ENCODE results near the gene AGL.

DNA sequence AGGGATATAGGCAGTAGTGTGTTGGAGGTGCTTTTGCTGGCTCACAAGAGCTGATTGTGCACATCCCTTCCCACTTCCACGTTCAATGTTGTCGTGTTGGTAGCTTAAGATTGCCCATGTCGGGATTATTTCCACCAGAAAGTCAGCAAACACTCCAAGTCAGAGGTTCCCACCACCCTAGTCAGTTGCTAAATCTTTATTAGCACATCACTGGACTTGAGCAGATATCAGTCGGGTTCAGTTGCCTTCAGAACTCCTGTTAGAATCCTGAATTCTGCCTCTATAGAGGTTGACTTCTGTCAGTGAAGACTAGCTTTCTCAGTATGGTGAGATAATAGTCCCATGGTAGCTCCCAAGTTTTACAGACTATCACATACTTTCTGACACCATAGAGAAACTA, 10.5 kb downstream of the AGL start:
- TF ChIP-seq EZH2 (IDR thresholded peaks at IDR 0.05) (no peak), POLR2AphosphoS5 (IDR thresholded peaks at IDR 0.05; ENCODE audit: borderline replicate concordance, low read depth, low read length) (no peak)
